Left cardiac atrium (tissue), 4 donors: ENCODE data around the gene MOK. TPM values are rescaled to one million over a fixed set of nuclear protein-coding genes. Genes with fewer than 3 reads are reported as not detected.
A peak's percentile ranks its signal among the peaks of the same experiment; 100 is the strongest.
"Not testable (repeated sequence)": the region's sequence is repeated elsewhere in the genome, so short reads cannot be mapped to it uniquely, and the experiment has no call there.

Source experiments
- ATAC-seq, 2 donors: fragments of 200-7000 bp; cut with Tn5 transposase; one replicate each; pipeline ENCODE4 v1.9.1; 2020; ENCODE audit warnings: mild to moderate bottlenecking in 2 of 2, moderate library complexity in 2 of 2
- DNase-seq: peaks from one replicate; pipeline ENCODE4 v3.0.0-alpha.2; 2020
- intact Hi-C, 2 donors: fragments of 100-400 bp; cut with DNase I; formaldehyde crosslinking; loops; one replicate each; pipeline versions ENCODE4 v1.14.1 to v1.15.1; 2022 to 2023
- total RNA-seq, 2 donors: library from RNA; stranded (reverse); fragmentation: NEBNext Ultra II Directional; extraction: Animal tissue kit (Norgen Biotek cat#: 25700); gene quantifications; one replicate each; pipeline ENCODE4 v1.2.1, GENCODE V29; 2021
- donor health status: DM: no; HTN: yes; CAD: no.
- donor health status: DM: no; HTN: yes; CAD: no; lungs with severe emphysema.
- donor health status: DM: yes; HTN: yes; CAD: no.
- donor health status: Dilated cardiomyopathy.

MOK gene
- total RNA-seq, 2 donors from 2014 or later, result 10.8 to 15.3 TPM

DNA sequence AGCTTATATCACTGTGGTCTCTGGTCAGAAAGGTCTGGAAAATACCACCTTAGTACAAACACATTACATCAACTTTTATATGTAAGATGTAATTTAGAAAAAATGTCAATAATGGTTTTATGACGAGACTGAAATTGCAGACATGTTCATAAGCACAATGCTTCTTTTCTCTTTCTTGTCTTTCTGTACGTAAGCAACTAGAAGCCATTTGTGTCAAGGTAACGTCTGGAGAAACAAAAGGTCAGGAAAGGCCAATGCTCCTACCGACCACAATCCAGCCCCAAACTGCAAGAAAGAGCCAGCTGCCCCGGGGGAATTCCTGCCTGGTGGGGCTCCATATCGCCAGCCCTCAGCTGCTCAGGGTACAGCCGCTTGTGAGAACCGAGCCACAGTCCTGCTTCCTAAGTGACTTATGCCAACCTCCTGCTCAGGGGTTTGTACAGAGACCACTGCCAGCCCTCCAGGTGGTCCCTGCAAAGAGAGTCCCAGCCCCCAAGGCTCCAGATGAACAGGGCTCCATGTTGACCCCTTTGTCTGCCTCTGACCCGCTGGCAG, 20.9 kb upstream of the MOK start:
- intact Hi-C loops, result loop anchor here in 1 of 2 donors (10.0 kb wide), 1 partner anchor 189 kb away; no protein-coding TSS in a partner anchor
- ATAC-seq, result no peak

DNA sequence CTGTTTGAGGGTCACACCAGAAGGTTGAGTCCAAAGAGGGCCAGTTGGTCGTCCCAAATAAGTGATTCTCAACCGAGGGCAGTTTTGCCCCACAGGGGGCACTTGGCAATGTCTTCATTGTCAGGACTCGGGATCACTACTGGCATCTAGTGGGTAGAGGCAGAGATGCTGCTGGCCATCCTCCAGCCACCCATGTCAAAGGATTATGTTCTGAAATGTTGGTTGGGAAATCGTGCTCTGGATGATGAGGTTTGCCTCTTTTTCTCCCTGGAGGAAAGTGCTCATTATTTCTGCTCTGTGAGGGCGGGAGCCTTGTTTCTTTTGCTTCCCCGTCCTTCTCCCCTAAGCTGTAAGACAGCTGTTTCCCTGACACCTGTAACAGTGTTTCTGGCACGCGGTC, 18.1 kb upstream of the MOK start:
- DNase-seq, result peak; percentile 74
- ATAC-seq, result peak in 1 of 2 donors; percentile 3
- intact Hi-C loops, result loop anchor here in 1 of 2 donors (10.0 kb wide), 1 partner anchor 192 kb away; no protein-coding TSS in a partner anchor

More for the DNA sequence above, 20.9 kb upstream of the MOK start:
- DNase-seq, result no peak

- DNase-seq (no peak), ATAC-seq (no peak)
- intact Hi-C loops, result loop anchor here in 1 of 2 donors (10.0 kb wide), 1 partner anchor 193 kb away; no protein-coding TSS in a partner anchor
Observed at GRCh38 chr14:102321456-102322422, 16.8 kb upstream of the MOK start.

DNA sequence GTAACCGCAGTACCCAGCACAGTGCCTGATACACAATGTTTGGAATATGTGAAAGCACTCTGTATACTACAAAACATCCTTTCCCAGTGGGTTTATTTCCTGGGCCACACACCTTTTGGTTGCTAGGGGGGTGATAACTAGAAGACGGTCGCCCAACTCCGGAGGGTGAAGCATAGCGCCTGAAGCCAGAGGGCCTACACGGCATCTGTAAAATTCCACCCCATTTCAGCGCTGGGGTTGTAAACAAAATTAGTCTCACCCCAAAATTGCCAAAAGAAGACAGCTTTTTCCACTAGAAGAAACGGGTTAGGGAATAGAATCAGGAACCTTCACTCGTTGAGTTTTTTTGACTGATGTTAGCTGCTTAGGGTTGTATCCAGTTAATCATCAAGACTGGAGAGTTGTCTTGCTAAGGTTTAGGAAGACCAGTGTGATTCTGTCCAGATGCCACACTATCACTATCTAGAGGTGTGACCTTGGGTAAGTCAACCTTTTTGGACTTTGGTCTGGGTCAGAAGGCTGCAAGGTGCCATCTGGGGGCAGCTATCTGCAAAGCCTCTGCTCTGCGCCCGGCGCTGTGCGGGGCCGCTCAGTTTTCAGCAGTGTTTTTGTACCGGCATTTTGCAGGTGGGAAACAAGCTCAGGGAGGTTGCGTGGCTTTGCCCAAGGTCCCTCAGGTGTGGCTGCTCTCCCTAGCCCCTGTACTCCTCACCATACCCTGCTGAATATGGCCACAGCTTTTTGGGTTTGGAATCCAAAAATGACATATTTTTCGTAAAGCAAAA, 15.9 kb upstream of the MOK start:
- no peak for ATAC-seq
- DNase-seq, result no peak
- intact Hi-C loops, result loop anchor here in 1 of 2 donors (10.0 kb wide), 1 partner anchor 194 kb away; no protein-coding TSS in a partner anchor

- DNase-seq, result peak; percentile 61
- intact Hi-C loops, result loop anchor here in 1 of 2 donors (10.0 kb wide), 1 partner anchor 195 kb away; no protein-coding TSS in a partner anchor
- no peak for ATAC-seq
Observed at GRCh38 chr14:102320033-102320660, 15.2 kb upstream of the MOK start.

GRCh38 chr14:102319351-102320032, 14.5 kb upstream of the MOK start, which contains the start of gene ZNF839:
Gene ZNF839, plus strand, starts transcription at chr14:102319746. Its CDS starts 20 bp downstream, at chr14:102319766.
- intact Hi-C loops, result loop anchor here (5.0 to 10.0 kb wide), 3 partner anchors 195 to 255 kb away; partner anchors contain the start of gene HSP90AA1 (in 1 of the 2)
- ATAC-seq, result peak; percentile 73 to 80
- peak; percentile 94 for DNase-seq

- DNase-seq, result no peak
- no peak for ATAC-seq
- intact Hi-C loops, result loop anchor here (5.0 to 10.0 kb wide), 2 partner anchors 232 to 254 kb away; partner anchors contain the start of gene HSP90AA1 (in 1 of the 2)
Observed at GRCh38 chr14:102318781-102319276, 13.9 kb upstream of the MOK start.

DNA sequence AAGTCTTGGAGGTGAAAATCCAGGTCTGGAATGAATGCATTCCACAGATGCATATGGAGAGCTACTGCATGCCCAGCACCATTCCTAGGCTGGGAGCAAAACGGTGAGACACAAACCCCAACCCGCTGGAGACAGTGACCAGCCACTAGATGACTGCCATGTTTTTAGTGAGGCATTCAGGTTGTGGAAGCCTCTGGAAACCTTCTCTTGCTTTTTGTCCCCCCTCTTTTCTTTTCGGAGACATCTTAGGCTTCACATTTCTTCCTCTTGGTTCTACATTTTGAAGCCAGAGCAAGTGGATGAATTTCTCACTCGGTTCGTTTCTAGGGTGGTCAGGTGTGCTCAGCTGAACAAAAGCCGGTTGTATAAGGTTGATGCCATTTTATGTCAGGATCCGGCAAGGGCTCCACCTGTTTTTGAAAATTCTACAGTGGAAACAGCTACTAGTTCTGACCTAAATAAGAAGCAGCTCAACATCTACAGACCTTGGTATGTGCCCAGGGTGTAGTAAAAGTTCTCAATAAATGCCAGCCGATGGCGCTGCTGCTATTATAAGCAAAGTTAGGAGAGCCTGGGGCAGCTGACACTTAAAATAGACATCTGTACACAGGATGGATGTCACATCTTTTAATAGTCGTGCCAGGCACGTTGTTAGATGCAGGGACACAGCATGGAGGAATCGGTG, 12.7 kb upstream of the MOK start:
- peak; percentile 3 to 6 for ATAC-seq
- peak; percentile 48 for DNase-seq
- intact Hi-C loops, result loop anchor here (5.0 to 10.0 kb wide), 2 partner anchors 230 to 253 kb away; partner anchors contain the start of gene HSP90AA1 (in 1 of the 2)

- intact Hi-C loops, result loop anchor here (5.0 to 10.0 kb wide), 2 partner anchors 230 to 252 kb away; partner anchors contain the start of gene HSP90AA1 (in 1 of the 2)
- ATAC-seq (peak; percentile 77 to 85), DNase-seq (peak; percentile 91)
Observed at GRCh38 chr14:102316743-102317563, 12.0 kb upstream of the MOK start.

DNA sequence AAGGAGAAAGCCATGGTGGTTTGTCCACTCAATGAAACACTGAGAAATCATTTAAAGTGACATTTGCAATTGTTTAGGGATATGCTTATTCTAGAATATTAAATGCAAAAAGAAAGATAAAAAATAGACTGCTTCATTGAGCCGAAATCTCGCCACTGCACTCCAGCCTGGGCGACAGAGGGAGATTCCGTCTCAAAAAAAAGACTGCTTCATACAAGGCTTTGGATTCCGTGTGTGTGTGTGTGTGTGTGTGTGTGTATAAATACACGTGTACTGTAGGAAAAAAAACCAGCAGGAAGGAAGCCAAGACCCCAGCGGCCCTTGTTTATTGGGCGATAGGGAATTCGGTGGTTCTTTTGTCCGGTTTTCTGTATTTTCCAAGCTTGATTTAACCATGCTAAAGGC, 11.4 kb upstream of the MOK start:
- ATAC-seq (no peak), DNase-seq (no peak)
- intact Hi-C loops, result loop anchor here (5.0 to 10.0 kb wide), 2 partner anchors 229 to 252 kb away; partner anchors contain the start of gene HSP90AA1 (in 1 of the 2)

DNA sequence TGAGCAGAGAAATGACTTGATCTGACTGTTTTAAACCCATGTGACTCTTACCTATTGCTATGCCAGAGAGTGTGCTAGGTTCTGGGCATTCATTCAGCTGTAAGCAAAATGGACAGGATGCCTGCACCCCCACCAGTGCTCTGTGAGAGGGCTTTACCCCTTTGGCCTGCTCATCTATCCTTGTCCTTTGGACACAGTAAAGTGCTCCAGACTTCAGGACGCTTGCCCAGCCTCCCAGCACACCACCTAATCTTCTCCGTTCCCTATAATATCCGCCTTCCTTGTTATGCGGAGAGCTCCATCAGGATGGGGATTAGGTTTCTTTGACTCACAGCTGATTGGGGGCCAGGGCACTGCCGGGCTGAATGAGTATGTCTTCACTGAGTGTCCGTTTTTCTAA, 10.2 kb upstream of the MOK start:
- no peak for DNase-seq
- intact Hi-C loops, result loop anchor here (5.0 to 10.0 kb wide), 2 partner anchors 228 to 250 kb away; partner anchors contain the start of gene HSP90AA1 (in 1 of the 2)
- ATAC-seq, result no peak

GRCh38 chr14:102314242-102315011, 9.5 kb upstream of the MOK start:
- intact Hi-C loops, result loop anchor here (1.0 to 10.0 kb wide), 4 partner anchors 77 to 250 kb away; partner anchors contain the start of gene HSP90AA1 (in 1 of the 2)
- ATAC-seq (peak; percentile 69 to 74), DNase-seq (peak; percentile 89)

DNA sequence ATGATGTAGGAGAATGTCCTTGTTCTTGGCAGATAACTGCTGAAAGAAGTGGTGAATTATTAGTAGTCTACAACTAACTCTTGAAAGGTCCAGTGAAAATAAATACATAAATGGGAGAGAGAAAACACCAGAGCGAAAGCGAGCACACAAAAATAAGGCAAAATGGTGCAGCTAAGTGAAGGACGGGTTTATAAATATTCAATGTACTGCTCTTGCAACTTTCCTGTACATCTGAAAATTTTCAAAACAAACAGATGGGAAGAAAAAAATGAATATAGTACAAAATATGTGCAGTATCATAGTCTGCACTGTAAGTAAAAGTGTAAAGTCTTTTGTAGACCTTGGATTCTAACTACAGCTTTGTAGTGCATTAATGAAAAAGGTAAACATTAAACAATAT, 1.3 kb downstream of the MOK start:
- DNase-seq, result no peak
- no peak for ATAC-seq
- intact Hi-C loops, result no loop called here

- ATAC-seq, intact Hi-C loops, DNase-seq: not testable (repeated sequence)
Observed at GRCh38 chr14:102298303-102299070, 6.5 kb downstream of the MOK start.
